Anterior cingulate cortex (tissue), 58 donors: Measurements from ENCODE around the gene DAB2.

ENCODE experiments used
- DNase-seq, 58 donors: peaks; one replicate each; lab custom pipeline; 2025; lab: John Stamatoyannopoulos, UW

Gene DAB2

DNA sequence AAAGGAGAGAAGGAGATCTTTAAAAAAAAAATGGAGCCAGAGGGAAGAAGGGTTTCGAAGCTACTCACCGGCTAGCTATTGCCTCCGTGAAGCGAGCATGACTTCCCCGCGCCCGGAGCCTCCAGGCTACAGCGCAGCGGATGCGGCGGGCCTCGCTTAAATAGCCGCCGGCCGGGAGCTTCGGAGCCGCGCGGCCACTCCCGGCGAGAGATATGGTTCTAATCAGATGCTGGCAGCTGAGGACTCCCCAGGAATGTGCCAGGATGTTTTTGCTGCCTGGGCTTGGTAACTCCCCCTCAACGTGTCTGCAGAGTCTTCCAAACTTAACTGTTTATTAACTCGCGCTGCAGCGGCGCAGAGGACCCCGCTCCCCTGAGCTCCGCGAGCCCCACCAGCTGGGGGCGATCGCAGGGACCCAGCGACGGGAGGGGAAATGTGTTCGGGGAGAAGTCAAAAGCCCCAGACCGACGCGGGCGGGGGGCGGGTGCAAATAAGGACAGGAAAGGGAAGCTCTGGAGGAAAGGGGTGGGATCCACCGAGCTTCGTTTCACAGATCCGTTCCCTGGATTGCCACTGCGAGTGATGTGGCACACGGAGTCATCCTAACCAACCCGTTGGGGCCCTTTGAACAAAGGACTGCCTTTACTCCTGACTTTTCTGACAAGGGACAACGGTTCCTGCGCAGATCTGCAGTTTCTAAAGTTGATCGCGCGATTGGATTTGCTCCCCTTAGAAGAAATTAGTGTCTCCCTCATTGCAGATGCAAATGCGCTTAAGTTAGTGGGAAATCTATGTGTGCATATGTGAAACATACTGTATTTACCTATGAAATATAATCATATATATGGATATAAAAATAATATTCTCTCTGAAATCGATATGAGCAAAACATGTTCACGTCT lies at the start of gene DAB2:
TSS of gene DAB2 (minus strand) at position 245 of the 902 bp plus-strand sequence. CDS start 30,660 bp downstream, outside the sequence.
- DNase-seq = peak in 55 of 58 donors; percentile 10 to 81 (median 47)

DNA sequence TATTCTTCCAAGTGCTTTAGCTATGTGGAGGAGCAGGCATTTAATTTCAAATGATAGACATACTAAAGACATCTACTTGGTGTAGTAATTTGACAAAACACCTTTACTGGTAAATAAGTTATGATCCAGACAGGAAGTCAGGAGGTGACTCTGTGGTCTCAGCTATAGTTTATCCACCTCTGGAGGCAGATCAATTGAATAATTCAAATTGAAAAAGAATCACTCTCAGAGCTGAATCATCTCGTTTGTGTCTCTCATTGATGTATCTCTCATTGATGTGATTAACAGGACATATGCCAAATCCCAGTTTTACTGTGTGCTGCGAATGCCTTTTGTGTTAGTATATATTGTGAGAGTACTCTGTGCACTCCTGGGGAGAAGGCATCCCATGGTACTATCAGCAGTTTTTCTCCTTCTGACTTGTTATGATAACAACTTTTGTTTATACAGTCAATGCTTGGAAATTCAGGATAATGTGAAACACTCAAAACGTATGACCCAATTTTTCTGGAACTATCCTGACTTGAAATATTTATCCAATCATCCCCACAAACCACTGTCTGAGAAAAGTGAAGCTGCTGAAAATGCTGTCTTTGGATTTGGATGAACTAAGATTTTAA lies 48.5 kb upstream of the DAB2 start:
- no peak for DNase-seq

DNA sequence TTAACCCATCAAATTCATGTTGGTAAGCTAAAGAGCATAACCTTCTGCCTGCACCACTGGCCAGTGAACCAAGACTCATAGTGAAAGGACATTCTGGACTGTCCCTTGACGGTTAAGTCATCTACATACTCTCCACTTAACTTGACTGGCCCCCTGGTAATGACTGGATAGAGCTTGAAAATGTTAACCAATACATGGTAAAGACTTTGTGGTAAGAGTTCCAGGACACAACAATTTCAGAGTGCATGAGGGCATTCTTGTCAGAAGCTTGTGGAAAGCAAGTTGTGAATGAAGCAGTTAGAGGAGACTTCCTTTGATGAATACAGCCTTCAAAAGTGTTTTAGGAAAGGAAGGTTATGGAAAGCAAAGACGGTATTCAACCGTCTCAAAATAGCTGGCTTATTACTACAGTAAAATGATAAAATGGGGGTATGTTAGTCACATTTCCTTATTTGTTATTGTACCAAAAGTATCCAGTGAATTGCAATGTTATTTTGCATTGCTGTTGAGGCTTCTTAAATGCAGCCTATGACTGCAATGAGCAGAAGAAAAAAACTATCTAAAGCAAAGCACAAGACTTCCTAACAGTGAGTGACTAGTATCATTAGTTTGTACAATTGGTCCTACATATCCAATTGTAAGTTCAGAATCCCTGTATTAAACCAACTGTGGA lies 47.2 kb upstream of the DAB2 start:
- no peak for DNase-seq

DNA sequence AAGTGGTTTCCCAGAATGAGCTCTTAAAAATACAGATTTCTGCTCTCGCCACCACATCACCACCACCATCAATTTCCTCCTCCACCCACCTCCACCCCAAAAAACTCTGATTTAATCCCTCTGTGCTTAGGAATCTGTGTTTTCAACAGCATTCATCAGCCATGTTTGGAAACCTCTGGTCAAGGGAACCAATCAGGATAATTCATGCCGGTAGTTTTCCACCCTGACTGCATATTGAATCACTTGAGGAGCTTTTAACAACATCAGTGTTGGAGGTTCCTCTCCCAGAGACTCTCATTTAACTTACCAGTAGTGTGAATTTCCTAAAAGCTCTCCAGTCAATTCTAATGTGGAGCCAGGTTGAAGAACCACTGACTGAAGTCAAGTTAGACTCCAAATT lies 46.0 kb upstream of the DAB2 start:
- no peak for DNase-seq

DNA sequence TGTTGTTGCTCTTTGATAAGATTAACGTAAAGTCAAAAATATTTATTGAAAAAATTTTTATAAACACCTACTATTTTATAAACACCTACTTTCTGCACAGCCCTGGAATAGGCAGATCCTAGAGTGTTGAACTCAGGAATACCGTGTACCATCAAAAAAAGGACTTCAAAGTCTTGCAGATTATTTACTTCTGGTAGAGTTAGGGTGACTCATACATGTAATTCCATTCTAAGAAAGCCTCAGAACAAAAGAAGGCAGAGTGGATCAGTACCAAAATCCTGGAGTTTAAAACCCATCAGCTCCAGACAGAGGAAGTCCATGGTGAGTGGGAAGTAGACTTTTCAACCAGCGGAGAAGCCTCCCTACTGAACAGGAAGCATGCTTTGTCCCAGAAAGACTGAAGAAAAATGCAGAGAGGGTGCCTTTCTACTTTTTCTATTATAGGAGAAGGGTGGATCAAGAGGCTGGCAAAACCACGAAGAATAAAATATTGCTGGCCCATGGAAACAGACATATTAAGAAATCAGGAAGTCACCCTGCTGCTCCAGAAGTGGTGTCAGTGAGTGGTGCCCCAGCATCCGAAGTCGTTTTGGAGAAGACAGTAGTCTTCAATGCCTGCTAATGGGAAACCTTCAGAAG lies 45.1 kb upstream of the DAB2 start:
- no peak for DNase-seq

DNA sequence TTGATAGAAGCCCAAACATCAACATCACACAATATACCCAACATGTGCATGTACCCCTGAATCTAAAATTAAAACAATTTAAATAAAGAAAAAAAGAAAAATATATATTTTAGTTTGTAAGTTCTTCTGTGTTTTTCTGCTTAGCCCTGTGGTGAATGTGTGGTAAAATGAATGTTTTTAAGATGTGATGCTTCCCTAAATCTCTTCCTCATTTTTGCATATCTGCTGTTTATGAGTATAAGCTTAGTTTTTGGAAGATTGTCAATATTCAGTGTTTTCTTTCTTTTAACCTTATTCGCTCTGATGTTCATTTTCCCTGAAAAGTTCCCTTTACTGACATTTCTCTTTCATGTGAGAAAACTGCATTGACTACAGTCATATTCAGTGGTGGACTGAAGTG lies 44.4 kb upstream of the DAB2 start:
- DNase-seq = no peak

DNA sequence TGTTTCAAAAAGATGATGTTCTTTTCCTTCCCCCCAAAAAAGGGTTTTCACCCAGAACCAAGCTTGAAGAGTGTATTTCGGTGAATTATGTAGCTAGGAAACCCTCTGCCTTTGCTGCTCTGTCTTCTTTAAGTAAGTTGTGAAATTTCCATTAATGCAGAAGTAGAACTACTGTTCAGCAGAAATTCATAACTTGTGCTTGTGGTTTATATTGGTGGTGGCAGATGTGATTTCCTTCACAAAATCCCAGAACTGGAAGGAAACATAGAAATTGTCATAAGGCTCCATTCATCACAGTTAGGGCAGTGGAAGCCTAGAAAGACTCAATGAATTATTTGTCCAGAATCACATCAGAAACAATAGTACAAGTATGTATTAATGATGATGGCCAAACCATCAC lies 42.1 kb upstream of the DAB2 start:
- DNase-seq = no peak

DNA sequence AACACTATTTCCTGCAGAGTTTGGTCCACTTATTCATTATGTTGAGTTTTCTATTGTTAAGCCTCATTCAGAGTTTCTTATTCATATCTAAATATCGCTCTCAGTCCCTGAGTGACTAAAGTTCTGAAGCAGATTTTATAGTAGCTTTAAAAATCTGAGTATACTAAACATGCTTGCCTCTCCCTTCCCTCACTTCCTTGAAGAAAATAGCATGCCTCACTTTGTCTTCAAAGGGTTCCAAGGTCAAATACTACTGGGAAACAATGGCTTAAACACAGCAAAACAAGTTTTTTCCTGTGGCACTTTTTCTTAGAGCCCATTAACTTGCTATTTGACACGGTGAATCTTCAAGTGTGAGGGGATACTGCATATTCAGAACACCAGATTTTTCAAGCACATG lies 41.1 kb upstream of the DAB2 start:
- DNase-seq = no peak

DNA sequence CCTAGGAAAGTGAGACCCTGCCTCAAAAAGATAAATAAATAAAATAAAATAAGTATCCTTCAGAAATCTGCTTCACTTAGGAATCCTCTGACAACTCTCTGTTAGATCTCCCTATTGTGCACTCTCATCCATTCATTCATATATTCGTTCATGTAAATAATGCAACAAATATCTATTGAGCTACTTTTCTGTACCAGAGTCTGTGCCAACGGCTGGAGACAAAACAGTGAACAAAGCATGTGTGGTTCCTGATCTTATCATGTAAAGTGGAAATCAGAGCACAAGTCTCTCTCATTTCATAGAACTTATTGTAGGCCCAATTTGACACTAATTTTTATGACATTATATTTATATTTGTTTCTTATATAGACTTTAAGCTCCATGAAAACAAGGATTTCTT lies 40.3 kb upstream of the DAB2 start:
- no peak for DNase-seq

DNA sequence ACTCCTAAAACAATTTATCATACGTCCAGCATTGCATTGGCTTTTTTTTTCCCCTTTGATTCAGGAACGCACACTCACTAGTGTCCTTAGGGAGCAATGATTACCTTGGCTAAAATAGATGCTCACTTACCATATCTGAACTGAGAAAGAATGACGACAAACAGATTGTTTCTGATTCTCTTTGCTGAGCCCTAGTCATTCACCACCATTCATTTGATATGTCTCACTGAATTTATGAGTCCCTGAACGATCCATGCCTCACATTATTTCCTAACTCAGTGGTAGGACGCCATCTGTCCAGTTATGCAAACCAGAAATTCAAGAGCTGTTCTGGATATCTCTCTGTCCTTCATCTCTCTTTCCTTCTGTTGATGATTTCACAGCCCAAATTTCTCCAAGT lies 39.3 kb upstream of the DAB2 start:
- DNase-seq = no peak

DNA sequence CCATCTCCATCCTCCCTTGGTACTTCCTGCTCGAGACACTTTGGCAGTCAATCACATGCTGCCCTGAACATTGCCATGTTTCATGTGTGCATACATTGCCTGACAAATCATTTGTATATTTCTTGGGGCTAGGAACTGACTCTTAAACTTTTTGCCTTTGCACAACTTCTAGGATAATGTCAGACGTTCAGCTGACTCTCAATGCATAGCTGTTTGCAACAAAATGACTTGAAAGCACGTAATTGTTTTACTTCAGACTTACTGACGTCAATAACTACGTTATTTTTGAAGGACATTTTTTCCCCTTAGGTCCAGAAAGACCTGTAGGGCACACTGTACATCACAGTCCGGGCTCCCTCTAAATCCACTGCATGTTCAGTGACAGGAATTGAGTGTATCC lies 37.4 kb upstream of the DAB2 start:
- DNase-seq = no peak

DNA sequence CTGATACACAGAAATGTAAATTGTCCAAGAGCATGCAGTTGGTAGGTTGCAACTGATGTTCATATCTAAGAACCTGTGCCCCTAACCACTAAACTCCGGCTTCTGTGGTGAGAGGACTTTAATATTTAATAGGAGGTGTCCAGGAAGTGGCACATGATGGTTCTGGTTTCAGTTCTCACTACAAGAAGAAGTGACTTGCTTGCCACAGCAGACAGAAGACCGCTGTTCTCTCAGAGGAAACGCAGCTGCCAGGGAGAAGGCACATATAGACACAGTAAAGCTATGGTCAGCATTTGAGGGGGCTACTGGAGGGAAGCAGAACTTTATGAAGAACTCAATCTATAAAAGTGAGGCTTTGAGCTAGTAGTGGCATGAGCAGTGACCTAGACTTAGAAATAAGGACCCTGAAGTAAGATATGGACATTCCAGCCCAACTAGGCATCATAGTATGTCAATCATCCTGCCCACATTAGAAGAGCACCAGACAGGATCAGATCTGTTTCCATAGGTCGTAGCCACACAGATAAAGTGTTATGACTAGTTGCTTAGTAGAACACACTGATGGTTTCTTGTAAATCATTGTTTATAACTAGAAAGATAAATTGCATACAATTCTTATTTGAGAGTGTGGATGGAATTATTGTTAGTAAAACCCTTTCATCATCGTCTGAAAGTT lies 36.4 kb upstream of the DAB2 start:
- peak in 13 of 58 donors; percentile 0 to 33 (median 5) for DNase-seq

DNA sequence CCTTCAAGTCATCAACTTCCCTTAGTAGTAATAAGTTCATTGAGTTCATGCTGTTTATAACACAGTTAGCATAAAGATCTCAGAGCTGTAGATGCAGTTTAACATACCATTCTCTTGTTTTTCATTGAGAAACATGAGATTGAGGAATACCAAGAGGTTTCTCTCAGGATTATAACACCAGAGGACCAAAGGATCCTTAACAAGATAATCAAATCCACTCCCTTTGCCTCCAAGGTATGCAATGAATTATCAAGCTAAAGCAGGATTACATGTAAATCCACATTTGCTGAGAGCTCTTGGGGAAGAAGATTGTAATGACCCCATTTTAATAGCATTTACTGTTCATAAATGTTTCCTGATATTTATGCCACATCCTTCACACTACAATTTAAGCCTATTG lies 35.1 kb upstream of the DAB2 start:
- DNase-seq = no peak

DNA sequence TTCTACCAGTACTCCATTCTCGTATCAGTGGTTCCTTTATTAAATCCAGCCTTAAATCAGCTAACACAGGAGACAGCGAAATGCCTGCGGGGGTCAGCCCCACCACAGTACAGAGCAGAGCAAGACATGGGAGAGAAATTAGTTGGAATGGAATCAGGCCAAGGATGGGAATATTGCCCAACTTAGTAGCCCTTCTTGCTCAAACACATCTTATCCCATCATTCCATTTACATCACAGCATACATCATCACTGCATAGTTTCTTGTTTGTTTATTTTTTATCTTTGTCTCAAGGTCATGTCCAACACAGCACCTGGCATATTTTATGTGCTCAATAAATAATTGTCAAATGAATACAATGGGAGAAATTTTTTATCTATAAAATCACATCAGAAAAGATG lies 34.3 kb upstream of the DAB2 start:
- DNase-seq = no peak

DNA sequence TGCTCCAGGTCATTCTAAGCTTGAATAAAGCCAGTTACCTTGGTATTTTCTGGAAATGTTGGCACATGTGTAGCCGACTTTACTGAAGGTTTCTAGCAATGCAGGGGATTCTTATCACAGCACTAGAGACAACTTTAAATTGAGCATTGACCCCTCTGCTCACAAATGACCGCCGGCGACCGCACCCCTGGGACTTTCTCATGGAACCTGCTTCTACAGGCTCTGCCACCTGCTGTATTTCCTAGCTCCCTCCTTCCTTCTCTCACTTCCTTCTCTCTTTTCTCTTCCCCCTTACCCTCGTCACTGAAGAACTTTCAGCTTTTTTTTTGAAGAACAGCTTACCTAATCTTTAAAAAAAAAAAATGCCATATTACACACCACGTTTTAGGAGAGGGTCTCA lies 30.9 kb upstream of the DAB2 start:
- DNase-seq = no peak

DNA sequence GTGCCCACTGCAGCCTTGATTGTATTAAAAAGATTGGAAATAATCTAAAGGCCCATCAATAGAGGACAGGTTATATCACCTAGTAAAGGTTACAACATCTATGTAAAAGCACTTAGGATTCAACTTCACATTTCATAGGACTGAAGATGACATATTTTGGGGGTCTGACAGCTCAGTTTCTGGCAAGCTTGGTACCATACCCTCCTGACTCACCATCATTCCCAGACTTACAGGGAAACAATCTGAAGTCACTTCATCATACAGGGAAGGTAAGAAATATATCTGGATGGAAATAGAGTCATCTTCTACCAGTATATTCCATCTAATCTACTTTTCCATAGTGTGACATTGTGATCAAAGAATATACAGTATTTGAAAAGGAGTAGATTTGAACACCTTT lies 28.8 kb upstream of the DAB2 start:
- DNase-seq = no peak

DNA sequence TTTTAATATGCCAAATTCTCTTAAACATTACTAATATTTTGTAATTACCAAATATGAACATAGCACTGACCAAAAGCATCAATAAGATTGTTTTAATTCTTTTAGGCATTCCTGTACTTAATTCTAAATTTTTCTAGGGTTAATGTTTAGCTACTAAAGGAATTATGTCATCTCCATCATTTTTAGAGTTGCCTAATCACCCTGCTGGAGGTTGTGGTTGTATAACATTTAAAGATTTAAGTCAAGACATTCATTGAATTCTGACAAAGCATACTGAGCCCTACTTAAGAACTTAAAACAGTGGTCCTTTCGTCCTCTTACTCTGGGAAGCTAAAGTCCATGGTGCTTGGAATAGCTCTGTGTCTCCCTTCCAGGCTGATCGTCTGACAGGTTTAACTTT lies 28.1 kb upstream of the DAB2 start:
- DNase-seq = no peak

DNA sequence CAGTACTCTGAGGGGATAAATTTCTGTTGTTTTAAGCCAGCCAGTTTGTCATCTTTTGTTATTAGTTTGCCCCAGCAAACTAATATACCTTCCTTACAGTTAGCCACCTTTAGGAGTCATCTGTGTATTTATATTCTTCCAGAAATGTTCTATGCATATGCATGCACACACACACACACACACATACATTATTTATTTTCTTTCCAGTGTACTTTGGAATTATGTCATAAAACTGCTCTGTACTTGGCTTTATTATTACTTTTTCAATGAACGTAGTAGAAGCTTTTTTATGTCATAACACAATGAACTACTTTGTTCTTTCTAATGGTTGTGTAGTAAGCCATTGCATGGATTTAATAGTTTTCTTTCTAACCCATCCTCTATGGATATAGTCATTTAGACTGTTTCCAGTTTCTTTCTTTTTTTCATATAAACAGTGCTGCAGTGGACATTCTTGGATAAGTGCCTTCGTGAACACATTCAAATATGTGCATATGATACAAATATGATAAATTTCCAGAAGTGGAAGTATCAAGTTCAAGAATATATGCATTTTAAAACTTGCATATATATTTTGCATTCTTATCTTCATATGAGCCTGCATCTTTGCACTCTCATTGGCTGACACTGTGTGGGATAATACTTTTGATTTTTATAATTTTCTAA lies 26.6 kb upstream of the DAB2 start:
- DNase-seq = no peak

DNA sequence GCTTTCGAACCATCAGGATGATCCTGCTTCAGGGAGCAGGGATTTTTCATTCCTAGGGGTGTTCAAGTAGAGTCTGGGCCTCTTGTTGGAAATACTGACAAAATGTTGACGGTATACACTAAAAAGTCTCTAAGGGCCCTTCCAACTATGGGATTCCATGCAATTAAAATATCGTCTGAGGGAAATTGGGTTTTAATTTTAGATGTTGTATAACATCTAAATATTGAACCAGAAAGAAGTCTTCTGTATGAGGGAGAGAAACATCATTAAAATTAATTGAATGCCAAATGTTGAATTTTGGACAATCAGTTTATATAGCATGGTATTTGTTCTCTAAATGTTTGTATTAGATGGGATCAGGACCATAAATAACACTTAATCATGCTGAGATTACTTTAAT lies 25.7 kb upstream of the DAB2 start:
- DNase-seq = no peak

DNA sequence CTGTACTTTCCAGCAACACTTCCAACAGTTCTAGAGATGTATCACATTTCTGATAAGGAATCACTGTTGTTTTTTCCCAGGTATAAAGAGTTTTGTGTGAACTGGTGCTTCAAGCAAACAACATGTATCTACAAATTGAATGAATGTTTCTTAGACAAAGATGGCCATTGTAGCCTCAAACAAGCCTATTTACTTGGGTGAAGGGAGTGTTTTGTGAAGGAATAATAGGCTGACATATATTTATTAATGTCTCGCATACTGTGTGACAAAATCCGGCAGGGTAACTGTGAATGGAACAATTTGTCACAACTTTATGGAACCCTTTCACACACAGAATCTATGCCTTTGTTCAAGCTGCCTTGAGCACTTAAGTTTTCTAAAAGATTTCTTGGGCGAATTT lies 24.8 kb upstream of the DAB2 start:
- no peak for DNase-seq
